Measurements from ENCODE around the gene NTHL1. TPM values are rescaled to one million over a fixed set of nuclear protein-coding genes. Genes with fewer than 3 reads are reported as not detected.

NTHL1 gene
- 18.6 and 27.1 TPM in 2 replicates for total RNA-seq

GRCh38 chr16:2047330-2048115 is at the start of gene NTHL1, which contains the start of gene TSC2:
TSS of gene NTHL1 (minus strand) at chr16:2047834. CDS start at chr16:2047823, 11 bp downstream.
TSS of gene TSC2 (plus strand) at chr16:2047985. CDS start at chr16:2048616, 631 bp downstream.

GRCh38 chr16:2026461-2027023 is 21.1 kb downstream of the NTHL1 start, which contains the start of gene NHERF2:
TSS of gene NHERF2 (plus strand) at chr16:2026902. CDS start at chr16:2027006, 104 bp downstream.

GRCh38 chr16:2019518-2019920 is 28.1 kb downstream of the NTHL1 start, which contains the start of gene NPW:
TSS of gene NPW (plus strand) at chr16:2019785.

GRCh38 chr16:2009791-2010510 is 37.7 kb downstream of the NTHL1 start, which contains the start of gene ZNF598:
TSS of gene ZNF598 (minus strand) at chr16:2009821.

Small RNAs within 50 kb of the gene (small RNA-seq; reads per million reads assigned to genes)
- not detected for gene MIR1225
- gene RN7SL219P: not detected

Other genes with a start within 250 kb of the NTHL1 start
- 43.0 and 46.1 TPM in 2 replicates for gene HAGH, start 221.0 kb downstream of the NTHL1 start, total RNA-seq
- gene FAHD1, start 220.6 kb downstream of the NTHL1 start, total RNA-seq: 57.3 and 63.8 TPM in 2 replicates
- 0.14 and 0.66 TPM in 2 replicates for gene MEIOB, start 175.7 kb downstream of the NTHL1 start, total RNA-seq
- gene HS3ST6, start 129.4 kb downstream of the NTHL1 start, total RNA-seq: not detected in 2 replicates
- gene MSRB1, start 104.6 kb downstream of the NTHL1 start, total RNA-seq: 14.6 and 16.4 TPM in 2 replicates
- gene RPL3L, start 93.1 kb downstream of the NTHL1 start, total RNA-seq: not detected in 2 replicates
- gene NDUFB10, start 88.3 kb downstream of the NTHL1 start, total RNA-seq: 97.1 and 113 TPM in 2 replicates
- 2,240 and 2,662 TPM in 2 replicates for gene RPS2, start 83.0 kb downstream of the NTHL1 start, total RNA-seq
- gene RNF151, start 81.0 kb downstream of the NTHL1 start, total RNA-seq: not detected in 2 replicates
- gene TBL3, start 75.8 kb downstream of the NTHL1 start, total RNA-seq: 48.4 and 49.1 TPM in 2 replicates
- 0.40 TPM in 1 of 2 replicates, not detected in the other for gene NOXO1, start 66.4 kb downstream of the NTHL1 start, total RNA-seq
- gene GFER, start 63.6 kb downstream of the NTHL1 start, total RNA-seq: 8.6 and 13.6 TPM in 2 replicates
- 1.3 and 1.6 TPM in 2 replicates for gene SYNGR3, start 57.9 kb downstream of the NTHL1 start, total RNA-seq
- gene ZNF598, start 38.0 kb downstream of the NTHL1 start, total RNA-seq: 26.7 and 36.5 TPM in 2 replicates
- 0.13 and 0.72 TPM in 2 replicates for gene NPW, start 28.0 kb downstream of the NTHL1 start, total RNA-seq
- 52.7 and 94.3 TPM in 2 replicates for gene NHERF2, start 20.9 kb downstream of the NTHL1 start, total RNA-seq
- gene TSC2, start 151 bp upstream of the NTHL1 start, total RNA-seq: 56.4 and 61.7 TPM in 2 replicates
- gene PKD1, start 88.1 kb upstream of the NTHL1 start, total RNA-seq: 56.4 and 62.8 TPM in 2 replicates
- 0.36 and 0.66 TPM in 2 replicates for gene RAB26, start 100.8 kb upstream of the NTHL1 start, total RNA-seq
- gene TRAF7, start 107.9 kb upstream of the NTHL1 start, total RNA-seq: 94.2 and 94.6 TPM in 2 replicates
- gene CASKIN1, start 148.8 kb upstream of the NTHL1 start, total RNA-seq: under 0.01 and 0.13 TPM in 2 replicates
- gene MLST8, start 157.6 kb upstream of the NTHL1 start, total RNA-seq: 37.1 and 44.0 TPM in 2 replicates
- 1.3 and 1.8 TPM in 2 replicates for gene BRICD5, start 163.0 kb upstream of the NTHL1 start, total RNA-seq
- 16.7 and 26.2 TPM in 2 replicates for gene PGP, start 167.0 kb upstream of the NTHL1 start, total RNA-seq
- gene E4F1, start 175.8 kb upstream of the NTHL1 start, total RNA-seq: 21.0 and 26.1 TPM in 2 replicates
- gene DNASE1L2, start 188.6 kb upstream of the NTHL1 start, total RNA-seq: 0.36 and 0.80 TPM in 2 replicates
- 23.5 and 24.5 TPM in 2 replicates for gene ECI1, start 203.8 kb upstream of the NTHL1 start, total RNA-seq
- 138 and 175 TPM in 2 replicates for gene RNPS1, start 220.3 kb upstream of the NTHL1 start, total RNA-seq

All from thoracic aorta endothelial cell (primary cell).